Measurements from ENCODE around the gene TAF12.
A peak's percentile ranks its signal among the peaks of the same experiment; 100 is the strongest.
"Not testable (repeated sequence)": the region's sequence is repeated elsewhere in the genome, so short reads cannot be mapped to it uniquely, and the experiment has no call there.

The TAF12 gene

GRCh38 chr1:28642847-28643635, at the start of gene TAF12:
TAF12 (minus strand) TSS chr1:28643067; CDS start chr1:28622081, 20,986 bp downstream.
- peak within 1 kb of the TSS; percentile 84 to 100 (median 92) for H3K4me3 ChIP-seq (ENCODE audit: low read depth in 1 of 5, low read length in 5 of 5)
- peaks cover 10 to 39% (median 26%) of the 10 kb centered on the region in 5 donors for H3K4me1 ChIP-seq (ENCODE audit: control insufficient read depth in 5 of 5, insufficient read depth in 5 of 5, low read length in 5 of 5)
- no peaks in the 10 kb centered on the region for H3K9me3 ChIP-seq (ENCODE audit: control insufficient read depth in 5 of 5, low read length in 5 of 5)
- H3K27ac ChIP-seq (ENCODE audit: low read depth, low read length), result peak within 1 kb of the TSS; percentile 86
- peak within 1 kb of the TSS; percentile 89 to 98 (median 96) for H3K9ac ChIP-seq (ENCODE audit: low read length in 5 of 5)
- H3K36me3 ChIP-seq (ENCODE audit: control insufficient read depth in 5 of 5, insufficient read depth in 5 of 5, low read length in 5 of 5), result no peaks in the 10 kb centered on the region
- no peaks in the 10 kb centered on the region for H3K27me3 ChIP-seq (ENCODE audit: control insufficient read depth in 5 of 5, insufficient read depth in 4 of 5, low read length in 5 of 5)

DNA sequence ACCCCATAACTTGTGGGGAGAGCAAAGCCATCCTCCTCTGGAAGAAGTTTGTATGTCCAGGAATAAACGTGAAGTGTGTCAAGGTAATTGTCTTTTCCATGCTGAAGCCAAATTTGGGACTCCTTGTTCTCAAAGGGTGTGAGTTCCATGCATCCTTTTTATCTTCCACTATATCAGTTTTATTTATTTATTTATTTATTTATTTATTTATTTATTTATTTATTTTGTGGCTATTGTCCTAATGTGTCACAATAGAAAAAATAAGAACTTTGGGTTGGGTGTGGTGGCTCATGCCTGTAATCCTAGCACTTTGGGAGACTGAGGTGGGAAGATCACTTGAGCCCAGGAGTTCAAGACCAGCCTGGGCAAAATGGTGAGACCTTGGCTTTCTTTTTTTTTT, 48.8 kb upstream of the TAF12 start:
- H3K27me3 ChIP-seq (ENCODE audit: control insufficient read depth in 5 of 5, insufficient read depth in 4 of 5, low read length in 5 of 5); H3K4me3 ChIP-seq (ENCODE audit: low read depth in 1 of 5, low read length in 5 of 5); H3K27ac ChIP-seq (ENCODE audit: low read depth, low read length); H3K9ac ChIP-seq (ENCODE audit: low read length in 5 of 5); H3K4me1 ChIP-seq (ENCODE audit: control insufficient read depth in 5 of 5, insufficient read depth in 5 of 5, low read length in 5 of 5); H3K9me3 ChIP-seq (ENCODE audit: control insufficient read depth in 5 of 5, low read length in 5 of 5): not testable (repeated sequence)
- H3K36me3 ChIP-seq (ENCODE audit: control insufficient read depth in 5 of 5, insufficient read depth in 5 of 5, low read length in 5 of 5), result peaks cover 16 to 33% (median 26%) of the 10 kb centered on the region in 5 donors

GRCh38 chr1:28684937-28685336, 42.1 kb upstream of the TAF12 start:
- Histone ChIP-seq H3K27ac (ENCODE audit: low read depth, low read length) (no peak overlapping the region), H3K36me3 (ENCODE audit: control insufficient read depth in 5 of 5, insufficient read depth in 5 of 5, low read length in 5 of 5) (peaks cover 5 to 36% (median 14%) of the 10 kb centered on the region in 5 donors), H3K9ac (ENCODE audit: low read length in 5 of 5) (no peak overlapping the region), H3K9me3 (ENCODE audit: control insufficient read depth in 5 of 5, low read length in 5 of 5) (no peaks in the 10 kb centered on the region), H3K4me1 (ENCODE audit: control insufficient read depth in 5 of 5, insufficient read depth in 5 of 5, low read length in 5 of 5) (no peaks in the 10 kb centered on the region), H3K27me3 (ENCODE audit: control insufficient read depth in 5 of 5, insufficient read depth in 4 of 5, low read length in 5 of 5) (no peaks in the 10 kb centered on the region), H3K4me3 (ENCODE audit: low read depth in 1 of 5, low read length in 5 of 5) (no peak overlapping the region)

GRCh38 chr1:28682840-28683239, 40.0 kb upstream of the TAF12 start:
- Histone ChIP-seq H3K9me3 (ENCODE audit: control insufficient read depth in 5 of 5, low read length in 5 of 5) (no peaks in the 10 kb centered on the region), H3K27ac (ENCODE audit: low read depth, low read length) (no peak overlapping the region), H3K9ac (ENCODE audit: low read length in 5 of 5) (no peak overlapping the region), H3K27me3 (ENCODE audit: control insufficient read depth in 5 of 5, insufficient read depth in 4 of 5, low read length in 5 of 5) (no peaks in the 10 kb centered on the region), H3K36me3 (ENCODE audit: control insufficient read depth in 5 of 5, insufficient read depth in 5 of 5, low read length in 5 of 5) (peaks cover 5 to 36% (median 14%) of the 10 kb centered on the region in 5 donors), H3K4me1 (ENCODE audit: control insufficient read depth in 5 of 5, insufficient read depth in 5 of 5, low read length in 5 of 5) (no peaks in the 10 kb centered on the region), H3K4me3 (ENCODE audit: low read depth in 1 of 5, low read length in 5 of 5) (no peak overlapping the region)

GRCh38 chr1:28680151-28680550, 37.3 kb upstream of the TAF12 start:
- Histone ChIP-seq H3K4me1 (ENCODE audit: control insufficient read depth in 5 of 5, insufficient read depth in 5 of 5, low read length in 5 of 5) (peaks cover 0 to 6% (median 0%) of the 10 kb centered on the region in 5 donors), H3K9ac (ENCODE audit: low read length in 5 of 5) (no peak overlapping the region), H3K4me3 (ENCODE audit: low read depth in 1 of 5, low read length in 5 of 5) (no peak overlapping the region), H3K27me3 (ENCODE audit: control insufficient read depth in 5 of 5, insufficient read depth in 4 of 5, low read length in 5 of 5) (no peaks in the 10 kb centered on the region), H3K9me3 (ENCODE audit: control insufficient read depth in 5 of 5, low read length in 5 of 5) (no peaks in the 10 kb centered on the region), H3K27ac (ENCODE audit: low read depth, low read length) (no peak overlapping the region), H3K36me3 (ENCODE audit: control insufficient read depth in 5 of 5, insufficient read depth in 5 of 5, low read length in 5 of 5) (peaks cover 5 to 30% (median 14%) of the 10 kb centered on the region in 5 donors)

DNA sequence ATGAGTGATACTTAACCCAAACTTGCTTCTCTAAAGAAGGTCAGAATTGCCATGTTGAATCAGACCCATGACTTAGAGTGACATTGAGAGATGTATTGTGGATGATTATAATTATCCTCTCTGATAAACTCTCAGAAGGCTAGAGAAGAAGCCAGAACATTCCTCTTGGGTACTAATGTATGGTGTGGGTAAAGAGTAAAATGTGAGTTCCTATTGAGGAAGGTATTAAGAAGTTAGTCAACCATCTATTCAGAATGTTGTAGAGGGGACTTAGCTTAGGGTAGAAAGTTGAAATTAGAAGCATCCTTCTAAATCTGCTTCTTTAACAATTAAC, 33.0 kb upstream of the TAF12 start:
- no peak overlapping the region for H3K4me3 ChIP-seq (ENCODE audit: low read depth in 1 of 5, low read length in 5 of 5)
- peaks cover 0 to 7% (median 0%) of the 10 kb centered on the region in 5 donors for H3K4me1 ChIP-seq (ENCODE audit: control insufficient read depth in 5 of 5, insufficient read depth in 5 of 5, low read length in 5 of 5)
- no peaks in the 10 kb centered on the region for H3K9me3 ChIP-seq (ENCODE audit: control insufficient read depth in 5 of 5, low read length in 5 of 5)

DNA sequence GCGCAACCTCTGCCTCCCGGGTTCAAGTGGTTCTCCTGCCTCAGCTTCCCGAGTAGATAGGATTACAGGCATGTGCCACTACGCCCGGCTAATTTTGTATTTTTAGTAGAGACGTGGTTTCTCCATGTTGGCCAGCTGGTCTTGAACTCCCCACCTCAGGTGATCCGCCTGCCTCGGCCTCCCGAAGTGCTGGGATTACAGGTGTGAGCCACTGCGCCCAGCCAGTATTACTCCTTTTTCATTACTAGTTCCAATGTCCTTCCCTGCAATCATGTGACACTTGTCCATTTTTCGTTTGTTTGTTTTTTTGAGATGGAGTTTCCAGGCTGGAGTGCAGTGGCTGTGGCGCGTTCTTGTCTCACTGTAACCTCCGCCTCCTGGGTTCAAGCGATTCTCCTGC, 30.1 kb upstream of the TAF12 start:
- H3K9me3 ChIP-seq (ENCODE audit: control insufficient read depth in 5 of 5, low read length in 5 of 5); H3K27ac ChIP-seq (ENCODE audit: low read depth, low read length); H3K4me3 ChIP-seq (ENCODE audit: low read depth in 1 of 5, low read length in 5 of 5); H3K27me3 ChIP-seq (ENCODE audit: control insufficient read depth in 5 of 5, insufficient read depth in 4 of 5, low read length in 5 of 5); H3K36me3 ChIP-seq (ENCODE audit: control insufficient read depth in 5 of 5, insufficient read depth in 5 of 5, low read length in 5 of 5); H3K9ac ChIP-seq (ENCODE audit: low read length in 5 of 5): not testable (repeated sequence)
- peaks cover 0 to 20% (median 13%) of the 10 kb centered on the region in 5 donors for H3K4me1 ChIP-seq (ENCODE audit: control insufficient read depth in 5 of 5, insufficient read depth in 5 of 5, low read length in 5 of 5)

More for the DNA sequence above, 33.0 kb upstream of the TAF12 start:
- Histone ChIP-seq H3K27me3 (ENCODE audit: control insufficient read depth in 5 of 5, insufficient read depth in 4 of 5, low read length in 5 of 5) (no peaks in the 10 kb centered on the region), H3K36me3 (ENCODE audit: control insufficient read depth in 5 of 5, insufficient read depth in 5 of 5, low read length in 5 of 5) (peaks cover 0 to under 1% (median 0%) of the 10 kb centered on the region in 5 donors), H3K9ac (ENCODE audit: low read length in 5 of 5) (no peak overlapping the region), H3K27ac (ENCODE audit: low read depth, low read length) (no peak overlapping the region)

- Histone ChIP-seq H3K4me3 (ENCODE audit: low read depth in 1 of 5, low read length in 5 of 5) (no peak overlapping the region), H3K27ac (ENCODE audit: low read depth, low read length) (no peak overlapping the region), H3K9ac (ENCODE audit: low read length in 5 of 5) (no peak overlapping the region), H3K27me3 (ENCODE audit: control insufficient read depth in 5 of 5, insufficient read depth in 4 of 5, low read length in 5 of 5) (no peaks in the 10 kb centered on the region), H3K9me3 (ENCODE audit: control insufficient read depth in 5 of 5, low read length in 5 of 5) (no peaks in the 10 kb centered on the region), H3K36me3 (ENCODE audit: control insufficient read depth in 5 of 5, insufficient read depth in 5 of 5, low read length in 5 of 5) (no peaks in the 10 kb centered on the region), H3K4me1 (ENCODE audit: control insufficient read depth in 5 of 5, insufficient read depth in 5 of 5, low read length in 5 of 5) (peaks cover 0 to 21% (median 16%) of the 10 kb centered on the region in 5 donors)
Observed at GRCh38 chr1:28671254-28671780, 28.4 kb upstream of the TAF12 start.

DNA sequence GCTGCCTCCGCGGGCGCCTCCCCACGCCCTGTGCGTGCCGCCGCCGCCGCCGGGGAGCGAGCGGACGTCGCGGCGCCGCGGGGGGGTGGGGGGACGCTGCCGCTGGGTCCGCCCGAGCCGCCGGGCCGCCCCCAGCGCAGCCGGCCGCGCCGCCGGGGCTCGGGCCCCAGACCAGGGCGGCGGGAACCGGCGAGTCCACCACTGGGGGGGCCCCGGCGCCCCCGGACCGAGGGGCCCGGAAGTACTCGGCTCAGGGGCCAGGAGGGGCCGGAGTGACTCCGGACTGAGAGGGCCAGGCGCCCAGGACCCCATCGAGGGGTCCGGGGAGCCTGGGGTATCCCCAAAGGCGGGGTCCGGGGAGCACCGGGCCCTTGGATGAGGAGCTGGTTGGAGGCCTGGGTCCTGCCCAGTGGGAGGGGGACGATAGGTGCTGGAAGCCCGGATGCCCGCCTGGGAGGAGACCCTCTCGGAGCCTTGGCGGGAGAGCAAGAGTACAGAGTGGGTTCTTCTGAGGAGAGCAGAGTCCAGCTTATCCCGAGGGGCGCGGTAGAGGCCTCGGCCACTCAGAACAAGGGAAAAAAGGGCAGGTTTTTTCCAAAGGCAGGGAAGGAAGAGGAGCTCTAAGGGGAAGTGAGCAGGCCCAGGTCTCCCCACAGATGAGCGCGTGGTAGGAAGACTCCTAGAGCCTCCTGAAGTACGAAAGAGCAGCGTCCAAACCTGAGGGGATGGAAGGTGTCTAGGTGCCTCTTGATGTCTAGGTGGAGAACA, 26.3 kb upstream of the TAF12 start:
- no peaks in the 10 kb centered on the region for H3K36me3 ChIP-seq (ENCODE audit: control insufficient read depth in 5 of 5, insufficient read depth in 5 of 5, low read length in 5 of 5)
- H3K27me3 ChIP-seq (ENCODE audit: control insufficient read depth in 5 of 5, insufficient read depth in 4 of 5, low read length in 5 of 5), result no peaks in the 10 kb centered on the region
- H3K4me3 ChIP-seq (ENCODE audit: low read depth in 1 of 5, low read length in 5 of 5), result peak overlapping the region; percentile 83 to 90 (median 85)
- peak overlapping the region; percentile 79 to 100 (median 94) for H3K9ac ChIP-seq (ENCODE audit: low read length in 5 of 5)
- H3K9me3 ChIP-seq (ENCODE audit: control insufficient read depth in 5 of 5, low read length in 5 of 5), result no peaks in the 10 kb centered on the region
- peak overlapping the region; percentile 89 for H3K27ac ChIP-seq (ENCODE audit: low read depth, low read length)
- peaks cover 0 to 18% (median 15%) of the 10 kb centered on the region in 5 donors for H3K4me1 ChIP-seq (ENCODE audit: control insufficient read depth in 5 of 5, insufficient read depth in 5 of 5, low read length in 5 of 5)
